ENCODE measurements around the gene SMIM32.

DNA sequence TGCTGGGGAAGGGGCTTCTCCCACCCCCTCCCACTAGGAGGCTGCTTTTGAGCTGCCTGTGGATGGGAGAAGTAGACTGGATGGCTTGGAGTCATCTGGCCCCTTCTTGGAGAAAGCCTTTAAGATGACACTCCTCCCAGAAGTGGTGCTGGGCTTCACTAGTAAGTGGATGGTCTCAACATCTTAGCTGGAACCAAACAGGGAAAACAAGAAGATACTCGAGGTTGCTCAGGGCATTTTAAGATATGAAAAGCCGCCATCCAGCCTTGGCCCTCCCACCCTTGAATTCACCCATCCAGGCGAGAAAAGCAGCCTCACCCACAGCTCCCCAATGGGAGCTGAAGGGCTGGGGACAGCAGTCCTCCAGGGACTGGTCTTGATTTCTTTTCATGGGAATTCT, 7.8 kb upstream of the SMIM32 start:
- TF ChIP-seq, protein P1, sequence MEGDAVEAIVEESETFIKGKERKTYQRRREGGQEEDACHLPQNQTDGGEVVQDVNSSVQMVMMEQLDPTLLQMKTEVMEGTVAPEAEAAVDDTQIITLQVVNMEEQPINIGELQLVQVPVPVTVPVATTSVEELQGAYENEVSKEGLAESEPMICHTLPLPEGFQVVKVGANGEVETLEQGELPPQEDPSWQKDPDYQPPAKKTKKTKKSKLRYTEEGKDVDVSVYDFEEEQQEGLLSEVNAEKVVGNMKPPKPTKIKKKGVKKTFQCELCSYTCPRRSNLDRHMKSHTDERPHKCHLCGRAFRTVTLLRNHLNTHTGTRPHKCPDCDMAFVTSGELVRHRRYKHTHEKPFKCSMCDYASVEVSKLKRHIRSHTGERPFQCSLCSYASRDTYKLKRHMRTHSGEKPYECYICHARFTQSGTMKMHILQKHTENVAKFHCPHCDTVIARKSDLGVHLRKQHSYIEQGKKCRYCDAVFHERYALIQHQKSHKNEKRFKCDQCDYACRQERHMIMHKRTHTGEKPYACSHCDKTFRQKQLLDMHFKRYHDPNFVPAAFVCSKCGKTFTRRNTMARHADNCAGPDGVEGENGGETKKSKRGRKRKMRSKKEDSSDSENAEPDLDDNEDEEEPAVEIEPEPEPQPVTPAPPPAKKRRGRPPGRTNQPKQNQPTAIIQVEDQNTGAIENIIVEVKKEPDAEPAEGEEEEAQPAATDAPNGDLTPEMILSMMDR (IDR thresholded peaks at IDR 0.05; ENCODE audit: poor library complexity) = no peak
- TF ChIP-seq EZH2 (IDR thresholded peaks at IDR 0.05; ENCODE audit: borderline replicate concordance) = no peak
- no peak for TF ChIP-seq EZH2phosphoT487 (IDR thresholded peaks at IDR 0.05; ENCODE audit: low read depth, severe bottlenecking, unreplicated experiment)
